GM18502 (cell line): ENCODE data around the gene TP53I11.

ENCODE experiments used
- ATAC-seq: cut with Tn5 transposase; IDR thresholded peaks from one replicate; pipeline ENCODE4 v1.9.1; 2021; ENCODE audit warnings: mild to moderate bottlenecking; ENCODE audit not compliant: unreplicated experiment, poor library complexity

Gene TP53I11

DNA sequence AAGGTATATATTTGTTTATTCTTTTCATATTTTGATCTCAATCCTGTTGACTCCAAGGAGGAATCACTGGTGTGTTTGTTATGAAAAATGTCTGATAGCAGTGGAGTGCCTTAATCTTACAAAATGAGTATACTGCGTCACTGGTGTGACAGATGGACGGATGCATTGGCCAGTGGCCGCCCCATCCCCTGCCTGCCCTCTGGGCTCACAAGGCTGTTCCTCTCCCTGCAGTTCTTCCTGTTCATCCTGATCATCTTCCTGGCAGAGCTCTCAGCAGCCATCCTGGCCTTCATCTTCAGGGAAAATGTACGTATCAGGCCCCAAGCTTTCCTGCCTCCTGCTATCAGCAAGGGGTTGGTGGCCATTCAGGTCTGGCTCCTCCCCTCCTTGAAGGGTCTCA lies 32.9 kb downstream of the TP53I11 start:
- ATAC-seq, result no peak

DNA sequence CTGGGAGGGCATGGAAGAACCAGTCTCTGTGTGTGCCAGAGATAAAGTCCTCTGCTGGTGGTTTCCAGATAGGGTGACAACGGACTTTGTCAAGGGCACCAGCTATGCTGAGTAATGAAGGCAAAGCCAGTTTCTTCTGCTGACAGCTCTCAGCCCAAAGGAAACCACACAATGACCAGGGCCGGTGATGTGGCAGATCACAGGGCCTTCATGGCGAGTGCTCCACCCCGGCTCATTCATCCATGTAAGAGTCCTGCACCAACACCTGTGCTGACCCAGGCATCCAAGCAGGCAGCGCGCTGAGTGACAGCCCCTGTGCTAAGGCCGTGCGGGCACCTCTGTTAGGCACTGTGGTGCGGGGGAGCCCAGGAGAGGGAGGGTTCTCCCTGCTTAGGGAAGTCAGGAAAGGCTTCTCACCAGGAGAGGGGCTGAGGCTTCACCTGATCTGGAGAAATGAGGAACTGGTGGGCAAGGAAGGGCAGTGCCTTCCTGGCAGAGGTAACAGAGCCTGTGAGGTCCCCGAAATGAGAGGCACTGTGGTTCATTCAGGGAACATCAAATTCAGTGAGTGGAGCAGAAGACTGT lies 33.8 kb downstream of the TP53I11 start:
- ATAC-seq, result no peak

DNA sequence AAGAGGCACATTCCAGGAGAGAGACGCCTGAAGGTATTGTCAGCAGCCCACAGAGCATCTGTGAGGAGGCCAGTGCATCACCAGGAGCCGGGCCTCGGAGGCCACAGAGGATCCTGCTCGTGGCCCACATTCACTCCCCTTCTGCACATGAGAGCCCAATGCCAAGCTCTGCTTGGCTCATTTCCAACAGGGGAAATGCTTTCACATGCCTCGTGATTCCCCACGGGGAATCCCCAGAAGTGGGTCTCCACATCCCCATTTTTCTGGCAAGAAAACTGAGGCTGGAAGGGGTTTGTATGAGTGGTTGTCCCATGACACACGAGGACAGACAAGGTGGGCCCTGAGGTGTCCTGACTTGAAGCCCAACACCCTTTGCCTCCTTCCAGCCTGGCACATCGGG lies 34.4 kb downstream of the TP53I11 start:
- ATAC-seq, result no peak

GRCh38 chr11:44915621-44916020 lies 35.1 kb downstream of the TP53I11 start:
- ATAC-seq, result no peak

- ATAC-seq, result no peak
Measured at GRCh38 chr11:44915004-44915403, 35.7 kb downstream of the TP53I11 start.

- no peak for ATAC-seq
Measured at GRCh38 chr11:44914105-44914504, 36.6 kb downstream of the TP53I11 start.

DNA sequence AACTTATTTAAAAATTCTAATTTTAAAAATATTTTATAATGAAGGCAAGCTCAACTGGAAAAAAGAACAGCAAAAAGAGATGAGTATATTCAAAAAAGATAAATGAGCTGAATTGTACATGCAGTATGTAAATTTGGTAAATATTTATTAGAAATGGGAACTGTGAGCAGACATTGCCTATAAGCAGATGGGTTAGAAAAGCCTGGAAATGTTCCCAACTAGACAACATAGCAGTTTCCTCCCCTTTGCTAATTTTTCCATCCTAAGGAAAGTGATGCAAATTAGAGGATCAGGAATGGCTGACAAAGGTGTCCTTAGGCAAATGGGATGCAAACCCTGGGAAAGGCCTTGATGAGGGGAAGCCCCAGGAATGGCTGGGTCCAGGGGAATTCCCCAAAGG lies 37.2 kb downstream of the TP53I11 start:
- no peak for ATAC-seq

- ATAC-seq, result no peak
Measured at GRCh38 chr11:44912270-44912987, 38.3 kb downstream of the TP53I11 start.

GRCh38 chr11:44911029-44911814 lies 39.5 kb downstream of the TP53I11 start:
- ATAC-seq, result no peak

GRCh38 chr11:44910591-44910990 lies 40.1 kb downstream of the TP53I11 start:
- ATAC-seq, result no peak

- ATAC-seq, result no peak
Measured at GRCh38 chr11:44909557-44909956, 41.1 kb downstream of the TP53I11 start.

DNA sequence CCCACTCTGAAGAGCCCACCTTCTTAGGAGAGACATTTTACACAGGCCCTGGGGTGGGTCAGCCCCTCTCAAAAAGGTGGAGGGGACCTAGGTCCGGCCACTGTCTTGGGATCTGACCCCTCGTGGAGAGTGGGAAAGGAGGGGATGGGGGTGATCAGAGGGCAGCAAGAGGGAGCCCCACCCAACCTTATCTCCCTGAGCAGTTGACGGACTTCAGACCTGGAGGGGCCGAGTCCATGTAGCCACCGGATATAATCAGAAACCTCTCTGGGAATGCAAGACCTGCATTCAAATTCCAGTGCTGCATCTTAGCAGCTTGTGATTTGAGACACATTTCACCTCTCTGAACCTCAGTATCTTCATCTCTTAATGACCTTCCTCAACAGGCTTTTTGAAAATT lies 44.0 kb downstream of the TP53I11 start:
- ATAC-seq, result no peak

- ATAC-seq, result no peak
Measured at GRCh38 chr11:44905131-44905866, 45.4 kb downstream of the TP53I11 start.

- no peak for ATAC-seq
Measured at GRCh38 chr11:44904261-44905020, 46.2 kb downstream of the TP53I11 start.

DNA sequence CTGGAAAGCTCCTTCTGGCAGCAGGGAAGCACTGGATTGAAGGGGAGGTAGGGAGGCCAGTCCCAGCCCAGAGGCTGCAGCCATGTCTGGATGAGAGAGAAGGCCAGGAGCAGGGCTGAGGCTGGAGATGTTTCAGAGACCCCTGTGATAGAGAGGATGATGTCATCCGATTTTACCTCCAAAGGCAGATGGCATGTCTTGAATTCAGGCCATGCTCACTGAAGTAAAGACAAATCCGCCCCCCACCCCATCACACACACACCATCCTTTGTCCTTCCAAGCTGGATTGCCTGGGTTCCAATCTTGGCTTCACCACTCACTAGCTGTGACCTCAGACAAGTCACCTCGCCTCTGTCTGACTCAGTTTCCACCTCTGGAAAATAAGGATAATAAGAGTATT lies 47.2 kb downstream of the TP53I11 start:
- ATAC-seq, result no peak

DNA sequence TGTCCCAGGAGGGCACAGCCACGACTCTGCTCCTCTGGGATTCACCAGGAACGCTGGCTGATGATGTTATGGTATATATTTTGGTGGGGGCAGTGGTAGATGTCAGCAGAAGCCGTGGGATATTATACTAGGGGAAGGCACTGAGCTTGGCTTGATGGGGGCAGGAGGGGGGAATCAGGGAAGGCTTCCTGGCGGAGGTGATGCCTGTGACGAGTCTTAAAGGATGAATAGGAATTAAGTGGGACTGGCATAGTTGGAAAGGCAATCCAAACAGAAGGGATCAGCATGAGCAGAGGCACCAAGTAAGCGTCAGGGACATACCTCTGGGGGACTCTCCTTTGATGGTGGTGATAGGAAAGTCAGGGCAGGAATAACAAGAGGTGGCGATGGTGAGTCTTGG lies 47.6 kb downstream of the TP53I11 start:
- no peak for ATAC-seq

- no peak for ATAC-seq
Measured at GRCh38 chr11:44901786-44902185, 48.9 kb downstream of the TP53I11 start.

GRCh38 chr11:44901120-44901633 lies 49.5 kb downstream of the TP53I11 start:
- ATAC-seq, result no peak

- ATAC-seq, result peak; percentile 63
Measured at GRCh38 chr11:44899959-44900358, 50.7 kb downstream of the TP53I11 start.
